Raji (cell line): ENCODE measurements around the gene DEFB113.
A peak's percentile ranks its signal among the peaks of the same experiment; 100 is the strongest.

Source experiments
- POLR2A ChIP-seq: IDR thresholded peaks from 2 replicates; pipeline ENCODE4 v1.6.1; 2011; ENCODE audit warnings: low read depth, low read length, control low read depth; ENCODE audit not compliant: insufficient read depth

DEFB113 gene

GRCh38 chr6:49969605-49970004, at the start of gene DEFB113:
Gene DEFB113 (minus strand): TSS chr6:49969625. CDS start chr6:49969625, 0 bp downstream.
- no peak for TF ChIP-seq POLR2A

GRCh38 chr6:50007819-50008218, 38.4 kb upstream of the DEFB113 start:
- no peak for TF ChIP-seq POLR2A

DNA sequence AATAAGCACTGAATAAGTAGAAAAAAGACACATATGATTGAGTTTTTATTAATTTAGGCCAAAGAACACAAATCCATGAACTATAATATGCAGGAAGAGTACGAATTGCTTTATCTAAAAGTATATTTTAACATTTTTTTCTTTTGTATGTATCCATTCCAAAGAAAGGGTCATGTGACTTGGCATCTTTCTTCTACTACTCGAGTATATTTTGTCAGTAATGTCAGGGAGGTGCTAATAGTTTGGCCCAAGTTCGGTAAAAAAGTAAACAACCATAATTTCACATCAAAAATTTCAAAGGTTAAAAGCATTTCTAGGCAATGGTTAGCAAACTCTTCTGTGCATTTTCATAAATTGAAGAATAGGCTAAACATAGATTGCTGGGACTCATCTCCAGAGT, 33.7 kb upstream of the DEFB113 start:
- no peak for TF ChIP-seq POLR2A

- no peak for TF ChIP-seq POLR2A
Measured at GRCh38 chr6:49995278-49995677, 25.9 kb upstream of the DEFB113 start.

GRCh38 chr6:49988900-49989299, 19.5 kb upstream of the DEFB113 start:
- TF ChIP-seq POLR2A: no peak

GRCh38 chr6:49987749-49988148, 18.3 kb upstream of the DEFB113 start:
- no peak for TF ChIP-seq POLR2A

- TF ChIP-seq POLR2A: no peak
Measured at GRCh38 chr6:49986551-49986950, 17.1 kb upstream of the DEFB113 start.

GRCh38 chr6:49982046-49982445, 12.6 kb upstream of the DEFB113 start:
- TF ChIP-seq POLR2A: no peak

DNA sequence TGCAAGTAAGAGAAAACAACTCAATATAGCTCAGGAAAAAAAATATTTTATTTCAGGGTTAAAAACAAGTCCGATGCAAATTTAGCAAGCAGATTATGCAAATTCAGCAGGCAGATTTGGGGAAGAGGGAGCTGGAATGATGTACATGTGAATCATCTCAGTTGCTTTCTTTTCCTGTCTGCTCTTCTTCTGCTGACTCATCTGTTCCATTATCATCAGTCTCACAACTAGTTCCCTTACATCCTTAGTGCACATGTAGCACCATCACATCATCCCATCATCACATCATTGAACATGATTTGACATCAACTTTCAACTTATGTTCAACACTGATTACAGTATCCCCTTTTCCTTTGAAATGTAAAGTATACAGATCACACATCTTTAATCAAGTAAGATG, 11.5 kb upstream of the DEFB113 start:
- TF ChIP-seq POLR2A: peak; percentile 16; the same call in 1 of the 2 replicates

GRCh38 chr6:49979584-49979983, 10.2 kb upstream of the DEFB113 start:
- no peak for TF ChIP-seq POLR2A

- no peak for TF ChIP-seq POLR2A
Measured at GRCh38 chr6:49978332-49979226, 9.2 kb upstream of the DEFB113 start.

DNA sequence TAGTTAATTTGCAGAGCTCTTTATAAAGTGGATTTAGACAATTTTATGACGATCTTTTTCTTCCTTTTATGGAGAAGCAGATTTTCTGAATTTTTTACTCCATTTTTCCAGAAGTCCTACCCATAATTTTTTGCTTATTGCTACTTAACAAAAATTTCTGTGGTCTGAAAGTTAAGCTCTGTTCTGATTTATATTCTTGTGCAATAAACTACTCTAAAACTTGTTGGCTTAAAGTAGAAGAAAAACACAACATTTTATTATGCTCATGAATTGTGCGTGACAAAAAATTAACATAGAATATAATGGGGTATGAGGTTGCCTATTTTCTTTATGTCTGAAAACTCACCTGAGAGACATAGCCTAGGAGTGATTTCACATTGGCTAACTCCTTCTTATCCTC, 2.6 kb downstream of the DEFB113 start:
- no peak for TF ChIP-seq POLR2A

GRCh38 chr6:49966334-49966733, 3.1 kb downstream of the DEFB113 start:
- no peak for TF ChIP-seq POLR2A

DNA sequence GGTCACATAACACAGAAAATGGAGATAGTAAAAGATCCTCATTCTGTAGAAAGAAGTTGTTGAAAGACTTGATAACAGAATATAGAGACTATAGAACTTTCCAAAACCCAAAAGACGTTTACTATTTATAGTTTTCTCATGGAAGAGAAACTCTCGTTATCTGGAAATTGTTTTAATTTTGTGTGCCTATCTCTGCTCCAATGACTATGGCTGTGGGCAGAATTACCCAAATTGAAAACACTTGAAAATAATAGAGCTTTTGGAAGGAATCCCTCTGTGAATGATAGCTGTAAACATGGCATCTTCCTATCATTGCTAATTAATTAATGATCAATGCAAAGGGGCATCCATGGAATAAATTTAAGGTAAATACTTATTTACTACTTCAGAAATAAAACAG, 5.4 kb downstream of the DEFB113 start, which contains the start of gene DEFB114:
DEFB114 (minus strand) TSS at position 101 of the 400 bp plus-strand sequence; CDS start at position 42, 59 bp downstream.
- TF ChIP-seq POLR2A: no peak

DNA sequence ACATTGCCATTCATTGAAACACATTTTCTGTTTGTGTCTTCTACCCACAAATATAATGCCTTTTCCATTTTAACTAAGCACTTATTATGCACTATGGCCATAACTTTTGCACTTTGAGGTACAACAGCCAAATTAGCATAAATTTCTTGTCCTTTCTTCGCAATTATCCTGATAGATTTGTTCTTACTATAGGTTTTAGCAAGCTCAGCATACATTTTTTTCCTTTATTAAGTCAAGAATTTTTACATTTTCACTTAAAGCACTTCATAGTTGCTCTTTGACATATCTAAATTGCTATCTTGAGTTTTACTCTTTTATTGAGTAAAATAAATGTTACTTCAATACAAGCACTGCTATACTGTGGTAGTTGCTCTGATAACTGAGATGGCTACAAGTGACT, 11.2 kb downstream of the DEFB113 start:
- TF ChIP-seq POLR2A: no peak

DNA sequence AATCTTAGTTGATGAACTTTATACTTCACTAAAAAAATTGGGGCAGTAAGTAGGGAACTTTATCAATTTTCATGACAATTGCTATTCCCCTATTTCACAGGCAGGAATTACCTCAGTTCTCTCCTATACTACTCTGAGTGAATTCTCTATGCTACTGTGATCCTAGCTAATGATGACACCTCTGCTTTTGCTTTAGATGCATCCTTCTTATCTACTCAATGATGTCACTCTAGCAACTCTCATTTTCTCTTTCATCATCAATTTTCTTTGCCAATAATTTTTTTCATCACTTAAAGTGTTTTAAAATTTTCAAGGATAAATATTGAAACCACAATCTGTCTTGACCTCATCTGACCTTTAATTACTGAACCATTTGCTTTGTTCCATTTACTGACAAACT, 13.6 kb downstream of the DEFB113 start:
- TF ChIP-seq POLR2A: no peak

GRCh38 chr6:49951926-49952325, 17.5 kb downstream of the DEFB113 start:
- no peak for TF ChIP-seq POLR2A

- no peak for TF ChIP-seq POLR2A
Measured at GRCh38 chr6:49950415-49950751, 19.0 kb downstream of the DEFB113 start.

DNA sequence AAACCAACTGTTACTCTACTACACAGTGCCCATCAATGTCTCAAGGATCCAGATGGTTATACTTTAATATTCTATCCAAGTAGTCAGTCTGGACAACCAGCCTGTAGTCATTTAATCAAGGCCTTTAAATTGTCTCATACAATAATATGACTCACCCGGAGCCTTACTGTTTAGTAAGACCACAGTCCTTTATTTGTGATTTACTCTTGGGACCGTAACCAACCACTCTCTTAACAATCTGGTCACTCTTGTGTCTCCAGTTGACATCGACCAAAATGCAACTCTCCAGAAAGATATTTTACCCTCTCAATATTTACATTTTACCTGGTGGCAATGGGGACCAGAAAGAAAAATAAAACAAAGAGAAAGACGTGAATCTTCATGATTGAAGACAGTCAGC, 20.4 kb downstream of the DEFB113 start:
- TF ChIP-seq POLR2A: no peak
